Erythroblast (primary cell): ENCODE results near the gene KLK7.

Experiments used
- GATA1 ChIP-seq: IDR thresholded peaks from 2 replicates; pipeline ENCODE4 v1.6.1; 2011; ENCODE audit warnings: low read depth, mild to moderate bottlenecking, control low read depth, low read length, moderate library complexity
- POLR2A ChIP-seq: IDR thresholded peaks from 2 replicates; pipeline ENCODE4 v1.6.1; 2011; ENCODE audit warnings: mild to moderate bottlenecking, low read length

- TF ChIP-seq POLR2A (no peak), GATA1 (no peak)
These were observed 52.7 kb downstream of the KLK7 start for GRCh38 chr19:50931023-50931422.
